ENCODE results near the gene MED12.

MED12 gene

GRCh38 chrX:71158603-71159002 lies 40.2 kb downstream of the MED12 start:
- no peak for TF ChIP-seq CTCF (IDR thresholded peaks at IDR 0.05; ENCODE audit: low read depth, low read length)
- DNase-seq (ENCODE audit: low read depth in 2 of 2) = no peak
- no peak overlapping the region for H3K4me3 ChIP-seq (replicated peaks in 1 of 2; ENCODE audit: low read depth in 2 of 2, low read length in 2 of 2)

DNA sequence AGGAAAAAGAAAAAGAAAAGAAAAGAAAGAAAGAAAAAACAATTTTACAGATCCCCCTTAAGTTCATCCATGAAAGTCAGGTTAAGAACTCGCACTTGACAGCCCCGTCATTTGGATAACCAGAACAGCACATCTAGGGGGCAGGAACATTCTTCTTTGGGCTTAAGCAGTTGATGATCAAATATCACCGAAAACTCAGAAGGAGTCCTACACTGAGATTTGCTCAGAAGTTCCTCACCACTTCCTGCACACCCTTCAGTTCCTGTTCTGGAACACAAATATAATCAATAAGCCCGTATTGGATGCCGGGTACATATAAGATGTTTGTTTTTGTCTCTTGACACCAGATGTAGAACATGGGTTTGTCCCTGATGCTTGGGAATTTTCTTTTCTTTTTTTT lies 40.9 kb downstream of the MED12 start:
- no peak for DNase-seq (ENCODE audit: low read depth in 2 of 2)
- no peak for TF ChIP-seq CTCF (IDR thresholded peaks at IDR 0.05; ENCODE audit: low read depth, low read length)
- no peak overlapping the region for H3K4me3 ChIP-seq (replicated peaks in 1 of 2; ENCODE audit: low read depth in 2 of 2, low read length in 2 of 2)

DNA sequence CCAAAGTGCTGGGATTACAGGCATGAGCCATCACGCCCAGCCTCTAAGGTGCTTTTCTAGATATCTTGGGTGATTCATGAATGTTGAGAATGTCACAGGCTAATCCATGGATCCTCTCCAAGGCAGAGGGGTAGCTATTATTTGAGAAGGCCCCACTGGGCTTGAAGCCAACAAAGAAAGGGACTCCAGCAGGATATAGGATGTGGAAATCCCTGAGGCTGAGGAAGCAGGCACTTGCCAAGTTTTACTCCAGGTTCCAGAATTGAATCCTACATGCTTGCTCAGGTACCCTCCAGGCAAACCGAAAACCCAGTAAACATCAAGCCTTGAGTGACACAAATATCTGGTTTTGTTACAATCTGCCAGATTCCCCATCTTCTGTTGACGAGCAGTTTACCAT lies 42.1 kb downstream of the MED12 start:
- TF ChIP-seq CTCF (IDR thresholded peaks at IDR 0.05; ENCODE audit: low read depth, low read length) = no peak
- peak in 1 of 2 donors; percentile 22 for DNase-seq (ENCODE audit: low read depth in 2 of 2)
- H3K4me3 ChIP-seq (replicated peaks in 1 of 2; ENCODE audit: low read depth in 2 of 2, low read length in 2 of 2) = no peak overlapping the region

- no peak for TF ChIP-seq CTCF (IDR thresholded peaks at IDR 0.05; ENCODE audit: low read depth, low read length)
- no peak overlapping the region for H3K4me3 ChIP-seq (replicated peaks in 1 of 2; ENCODE audit: low read depth in 2 of 2, low read length in 2 of 2)
- no peak for DNase-seq (ENCODE audit: low read depth in 2 of 2)
These were observed 44.6 kb downstream of the MED12 start for GRCh38 chrX:71162981-71163380.

GRCh38 chrX:71164071-71164470 lies 45.7 kb downstream of the MED12 start:
- no peak overlapping the region for H3K4me3 ChIP-seq (replicated peaks in 1 of 2; ENCODE audit: low read depth in 2 of 2, low read length in 2 of 2)
- no peak for TF ChIP-seq CTCF (IDR thresholded peaks at IDR 0.05; ENCODE audit: low read depth, low read length)
- DNase-seq (ENCODE audit: low read depth in 2 of 2) = no peak

GRCh38 chrX:71166461-71166860 lies 48.1 kb downstream of the MED12 start:
- DNase-seq (ENCODE audit: low read depth in 2 of 2) = no peak
- TF ChIP-seq CTCF (IDR thresholded peaks at IDR 0.05; ENCODE audit: low read depth, low read length) = no peak
- no peak overlapping the region for H3K4me3 ChIP-seq (replicated peaks in 1 of 2; ENCODE audit: low read depth in 2 of 2, low read length in 2 of 2)

- DNase-seq (ENCODE audit: low read depth in 2 of 2) = no peak
- no peak for TF ChIP-seq CTCF (IDR thresholded peaks at IDR 0.05; ENCODE audit: low read depth, low read length)
- H3K4me3 ChIP-seq (replicated peaks in 1 of 2; ENCODE audit: low read depth in 2 of 2, low read length in 2 of 2) = no peak overlapping the region
These were observed 48.8 kb downstream of the MED12 start for GRCh38 chrX:71167031-71167781.
